ENCODE measurements around the gene ZNF516.
A peak's percentile ranks its signal among the peaks of the same experiment; 100 is the strongest.

Gene ZNF516

GRCh38 chr18:76398295-76398694 is 96.7 kb downstream of the ZNF516 start:
- no peak for DNase-seq

GRCh38 chr18:76397631-76398030 is 97.4 kb downstream of the ZNF516 start:
- no peak for DNase-seq

GRCh38 chr18:76396792-76397191 is 98.2 kb downstream of the ZNF516 start:
- DNase-seq: no peak

- DNase-seq: no peak
These were observed 99.4 kb downstream of the ZNF516 start for GRCh38 chr18:76395609-76396008.

- no peak for DNase-seq
These were observed 100.1 kb downstream of the ZNF516 start for GRCh38 chr18:76394780-76395476.

- peak; percentile 40 for DNase-seq
These were observed 102.7 kb downstream of the ZNF516 start for GRCh38 chr18:76392349-76392748.

GRCh38 chr18:76391746-76392145 is 103.3 kb downstream of the ZNF516 start:
- no peak for DNase-seq

GRCh38 chr18:76391038-76391437 is 104.0 kb downstream of the ZNF516 start:
- no peak for DNase-seq

- no peak for DNase-seq
These were observed 104.5 kb downstream of the ZNF516 start for GRCh38 chr18:76390452-76391035.

GRCh38 chr18:76389716-76390115 is 105.3 kb downstream of the ZNF516 start:
- no peak for DNase-seq

GRCh38 chr18:76388891-76389423 is 106.1 kb downstream of the ZNF516 start:
- no peak for DNase-seq

GRCh38 chr18:76388261-76388660 is 106.8 kb downstream of the ZNF516 start:
- DNase-seq: no peak

GRCh38 chr18:76387608-76388007 is 107.4 kb downstream of the ZNF516 start:
- DNase-seq: no peak

- no peak for DNase-seq
These were observed 108.2 kb downstream of the ZNF516 start for GRCh38 chr18:76386886-76387285.

GRCh38 chr18:76386071-76386470 is 109.0 kb downstream of the ZNF516 start:
- DNase-seq: no peak

- no peak for DNase-seq
These were observed 109.4 kb downstream of the ZNF516 start for GRCh38 chr18:76385681-76385975.

GRCh38 chr18:76384861-76385680 is 110.0 kb downstream of the ZNF516 start:
- no peak for DNase-seq

- no peak for DNase-seq
These were observed 110.8 kb downstream of the ZNF516 start for GRCh38 chr18:76384114-76384790.

- DNase-seq: no peak
These were observed 111.4 kb downstream of the ZNF516 start for GRCh38 chr18:76383636-76384035.

GRCh38 chr18:76382275-76382674 is 112.8 kb downstream of the ZNF516 start:
- no peak for DNase-seq

GRCh38 chr18:76380791-76381405 is 114.1 kb downstream of the ZNF516 start:
- peak; percentile 48 for DNase-seq

- DNase-seq: peak; percentile 63
These were observed 114.8 kb downstream of the ZNF516 start for GRCh38 chr18:76380127-76380729.
